Lung (tissue), 12 donors: ENCODE data around the gene ZBP1. TPM values are rescaled to one million over a fixed set of nuclear protein-coding genes. Genes with fewer than 3 reads are reported as not detected.

Experiments used
- ATAC-seq: fragments of 200-7000 bp; cut with Tn5 transposase; one replicate; pipeline ENCODE4 v1.9.1; 2020; ENCODE audit warnings: moderate number of reproducible peaks; ENCODE audit not compliant: insufficient read depth, low FRiP score
- DNase-seq, 3 donors: peaks; one replicate each; pipeline ENCODE4 v3.0.0-alpha.2; 2013 to 2017
- H3K27ac ChIP-seq, 2 donors: one replicate each; pipeline ENCODE4 v1.5.1; 2013; ENCODE audit warnings: mild to moderate bottlenecking in 2 of 2, moderate library complexity in 2 of 2, control low read depth in 1 of 2, inconsistent platforms in 1 of 2, low read depth in 1 of 2, low read length in 1 of 2
- H3K27me3 ChIP-seq, 3 donors: one replicate each; pipeline ENCODE4 v1.5.1; 2013; ENCODE audit warnings: low read length in 2 of 3; ENCODE audit not compliant: control insufficient read depth in 3 of 3, insufficient read depth in 3 of 3
- H3K36me3 ChIP-seq, 4 donors: one replicate each; pipeline ENCODE4 v1.5.1; 2013; ENCODE audit warnings: low read length in 4 of 4, mild to moderate bottlenecking in 1 of 4, moderate library complexity in 1 of 4; ENCODE audit not compliant: control insufficient read depth in 4 of 4, insufficient read depth in 4 of 4
- H3K4me1 ChIP-seq, 5 donors: one replicate each; pipeline ENCODE4 v1.5.1; 2013; ENCODE audit warnings: low read length in 5 of 5, mild to moderate bottlenecking in 2 of 5, moderate library complexity in 1 of 5; ENCODE audit not compliant: control insufficient read depth in 5 of 5, insufficient read depth in 5 of 5
- H3K4me3 ChIP-seq: one replicate; pipeline ENCODE4 v1.5.1; 2013; ENCODE audit warnings: mild to moderate bottlenecking, control low read depth, moderate library complexity
- H3K9ac ChIP-seq, 2 donors: one replicate each; pipeline ENCODE4 v1.5.1; 2013; ENCODE audit warnings: low read length in 2 of 2, control low read depth in 1 of 2; ENCODE audit not compliant: insufficient read depth in 1 of 2
- H3K9me3 ChIP-seq, 4 donors: one replicate each; pipeline ENCODE4 v1.5.1; 2013; ENCODE audit warnings: low read length in 3 of 4, mild to moderate bottlenecking in 1 of 4, moderate library complexity in 1 of 4; ENCODE audit not compliant: control insufficient read depth in 4 of 4, insufficient read depth in 3 of 4
- WGBS, 2 donors: extraction: QIAGEN DNeasy Blood & Tissue Kit; methylation state at CpG; one replicate each; pipeline ENCODE4 v1.1.7; 2013; 5-methylcytosine and 5-hydroxymethylcytosine counted together
- polyA plus RNA-seq, 2 donors: library from polyadenylated mRNA; stranded (reverse); fragments of 200-250 nt; gene quantifications; one replicate each; pipeline ENCODE4 v1.2.1, GENCODE V29; 2013
- total RNA-seq, 2 donors: library from RNA; depleted of rRNA in 1 of 2; stranded (reverse); fragments of >200 nt in 1 of 2; gene quantifications; one replicate each; pipeline ENCODE4 v1.2.1, GENCODE V29; 2014 to 2021
- TF ChIP-seq, protein P1 (sequence below): IDR thresholded peaks from 2 replicates; pipeline ENCODE4 v1.5.1; 2012; ENCODE audit warnings: mild to moderate bottlenecking; ENCODE audit errors: control extremely low read depth, extremely low read depth
- donor health status: control.
- donor health status: control.
- donor health status: Bipolar disorder and iron deficiency.
- donor health status: healthy.
- donor health status: DM: yes; HTN: yes; CAD: no.

Gene ZBP1
- total and polyA plus RNA-seq, 4 donors, result 1.3 to 5.3 (median 2.5) TPM

DNA sequence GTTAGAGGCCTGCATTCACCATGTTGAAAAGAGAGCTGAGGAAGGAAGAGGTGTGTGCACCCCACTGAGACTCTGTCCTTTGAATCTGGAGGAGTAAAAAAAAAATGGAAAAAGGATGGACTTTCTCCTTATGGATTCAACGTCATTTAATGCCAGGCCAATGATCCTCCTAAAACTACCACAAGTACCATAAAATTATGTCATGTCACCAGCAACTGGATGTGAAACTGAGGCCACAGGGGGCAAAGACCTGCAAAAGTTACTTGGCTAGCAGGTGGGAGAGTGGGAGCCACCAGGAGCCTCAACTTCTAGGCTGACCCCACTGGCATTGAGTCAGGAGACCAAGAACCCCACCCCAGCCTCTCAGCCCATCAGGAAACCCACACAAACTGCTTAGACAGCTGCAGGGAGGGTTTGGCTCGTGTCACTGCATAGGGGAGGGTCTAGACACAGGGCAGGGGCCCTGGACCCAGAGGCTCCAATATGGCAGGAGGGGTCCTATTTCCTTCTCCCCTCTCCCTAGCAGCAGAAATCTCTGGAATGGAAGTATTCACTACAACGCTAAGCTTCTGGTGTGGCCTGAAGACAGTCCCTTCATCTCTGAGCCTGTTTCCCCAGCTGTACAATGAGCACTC is 48.3 kb downstream of the ZBP1 start:
- H3K9me3 ChIP-seq, result peaks cover 0 to 4% (median 0%) of the 10 kb centered on the region in 4 donors
- H3K27ac ChIP-seq, result no peak overlapping the region
- ATAC-seq (no peak), DNase-seq (no peak)
- TF ChIP-seq, protein P1, sequence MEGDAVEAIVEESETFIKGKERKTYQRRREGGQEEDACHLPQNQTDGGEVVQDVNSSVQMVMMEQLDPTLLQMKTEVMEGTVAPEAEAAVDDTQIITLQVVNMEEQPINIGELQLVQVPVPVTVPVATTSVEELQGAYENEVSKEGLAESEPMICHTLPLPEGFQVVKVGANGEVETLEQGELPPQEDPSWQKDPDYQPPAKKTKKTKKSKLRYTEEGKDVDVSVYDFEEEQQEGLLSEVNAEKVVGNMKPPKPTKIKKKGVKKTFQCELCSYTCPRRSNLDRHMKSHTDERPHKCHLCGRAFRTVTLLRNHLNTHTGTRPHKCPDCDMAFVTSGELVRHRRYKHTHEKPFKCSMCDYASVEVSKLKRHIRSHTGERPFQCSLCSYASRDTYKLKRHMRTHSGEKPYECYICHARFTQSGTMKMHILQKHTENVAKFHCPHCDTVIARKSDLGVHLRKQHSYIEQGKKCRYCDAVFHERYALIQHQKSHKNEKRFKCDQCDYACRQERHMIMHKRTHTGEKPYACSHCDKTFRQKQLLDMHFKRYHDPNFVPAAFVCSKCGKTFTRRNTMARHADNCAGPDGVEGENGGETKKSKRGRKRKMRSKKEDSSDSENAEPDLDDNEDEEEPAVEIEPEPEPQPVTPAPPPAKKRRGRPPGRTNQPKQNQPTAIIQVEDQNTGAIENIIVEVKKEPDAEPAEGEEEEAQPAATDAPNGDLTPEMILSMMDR, result no peak
- H3K27me3 ChIP-seq, result peaks cover 0 to 7% (median 0%) of the 10 kb centered on the region in 3 donors
- no peak overlapping the region for H3K9ac ChIP-seq
- H3K4me3 ChIP-seq, result no peak overlapping the region
- WGBS, 2 donors, result 86 to 93% methylated on average over 3 of the region's 3 CpGs
- no peaks in the 10 kb centered on the region for H3K36me3 ChIP-seq
- peaks cover 0 to 10% (median 0%) of the 10 kb centered on the region in 5 donors for H3K4me1 ChIP-seq

DNA sequence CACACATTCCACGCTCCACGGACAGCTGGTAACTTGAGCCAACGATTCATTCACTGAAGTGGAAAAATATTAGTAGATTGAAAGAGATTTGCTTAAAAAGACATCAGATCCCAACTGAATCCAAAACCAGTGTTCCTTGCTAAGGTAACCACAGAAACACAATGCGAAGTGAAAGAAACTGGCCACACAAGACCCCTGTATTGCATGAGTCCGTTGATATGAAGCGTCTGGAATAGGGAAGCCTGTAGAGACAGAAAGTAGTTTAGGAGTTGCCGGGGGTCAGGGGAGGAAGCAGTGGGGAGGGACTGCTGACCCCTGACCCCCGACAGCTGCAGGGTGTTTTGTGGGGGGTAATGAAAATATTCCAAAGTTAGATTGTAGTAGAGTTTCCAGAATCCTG is 49.3 kb downstream of the ZBP1 start:
- peaks cover 0 to 10% (median 0%) of the 10 kb centered on the region in 5 donors for H3K4me1 ChIP-seq
- no peak overlapping the region for H3K9ac ChIP-seq
- ATAC-seq, result no peak
- peaks cover 0 to 5% (median 0%) of the 10 kb centered on the region in 3 donors for H3K27me3 ChIP-seq
- 79 to 83% methylated on average over 8 of the region's 8 CpGs for WGBS, 2 donors
- H3K4me3 ChIP-seq, result no peak overlapping the region
- no peak overlapping the region for H3K27ac ChIP-seq
- peak in 1 of 3 donors; percentile 36 for DNase-seq
- H3K9me3 ChIP-seq, result peaks cover 0 to 4% (median 0%) of the 10 kb centered on the region in 4 donors
- no peaks in the 10 kb centered on the region for H3K36me3 ChIP-seq
- TF ChIP-seq, protein P1, result no peak

DNA sequence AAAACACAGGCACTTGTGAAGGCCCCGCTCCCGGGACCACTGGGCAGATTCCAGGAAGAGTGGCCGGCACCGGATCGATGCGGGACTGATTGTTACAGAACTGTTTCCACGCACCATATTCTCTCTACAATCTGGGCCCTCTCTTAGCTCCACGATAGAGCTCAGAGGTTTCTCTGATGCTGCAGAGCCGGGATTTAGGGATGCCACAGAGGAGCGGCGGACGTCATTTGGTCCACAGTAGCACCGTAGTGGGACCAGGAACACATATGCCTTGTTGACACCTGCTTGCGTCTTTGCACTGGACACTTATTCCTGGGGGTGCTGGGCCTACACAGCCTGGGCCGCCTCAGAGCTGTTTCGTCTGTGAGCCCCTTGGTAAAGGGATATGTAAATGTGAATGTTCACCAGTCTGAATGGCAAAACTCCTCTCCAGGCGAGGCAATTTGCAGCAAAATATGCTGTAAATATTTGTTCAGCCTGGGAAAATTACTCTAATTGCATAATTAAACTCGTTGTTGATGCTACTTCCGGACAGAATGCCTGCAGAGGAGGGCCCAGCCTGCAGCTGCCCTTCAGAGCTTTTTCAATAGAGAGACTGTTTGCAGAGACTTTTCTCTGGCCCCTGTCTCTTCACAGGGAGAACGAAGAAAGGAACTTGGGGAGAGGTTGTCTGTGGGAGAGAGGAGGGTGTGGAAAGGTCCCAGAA is 49.9 kb downstream of the ZBP1 start:
- H3K36me3 ChIP-seq, result no peaks in the 10 kb centered on the region
- no peak overlapping the region for H3K4me3 ChIP-seq
- peak in 1 of 3 donors; percentile 36 for DNase-seq
- TF ChIP-seq, protein P1, result no peak
- H3K9me3 ChIP-seq, result no peaks in the 10 kb centered on the region
- no peak overlapping the region for H3K27ac ChIP-seq
- H3K27me3 ChIP-seq, result peaks cover 0 to 9% (median 0%) of the 10 kb centered on the region in 3 donors
- WGBS, 2 donors, result 78 to 82% methylated on average over 20 of the region's 20 CpGs
- ATAC-seq, result no peak
- no peak overlapping the region for H3K9ac ChIP-seq
- H3K4me1 ChIP-seq, result peaks cover 0 to 10% (median 0%) of the 10 kb centered on the region in 5 donors
